GM19035 (cell line): ENCODE results near the gene TMSB4X.
"Not testable (repeated sequence)": the region's sequence is repeated elsewhere in the genome, so short reads cannot be mapped to it uniquely, and the experiment has no call there.

ENCODE experiments used
- ATAC-seq: cut with Tn5 transposase; IDR thresholded peaks from one replicate; pipeline ENCODE4 v1.9.1; 2021; ENCODE audit not compliant: unreplicated experiment

The TMSB4X gene

DNA sequence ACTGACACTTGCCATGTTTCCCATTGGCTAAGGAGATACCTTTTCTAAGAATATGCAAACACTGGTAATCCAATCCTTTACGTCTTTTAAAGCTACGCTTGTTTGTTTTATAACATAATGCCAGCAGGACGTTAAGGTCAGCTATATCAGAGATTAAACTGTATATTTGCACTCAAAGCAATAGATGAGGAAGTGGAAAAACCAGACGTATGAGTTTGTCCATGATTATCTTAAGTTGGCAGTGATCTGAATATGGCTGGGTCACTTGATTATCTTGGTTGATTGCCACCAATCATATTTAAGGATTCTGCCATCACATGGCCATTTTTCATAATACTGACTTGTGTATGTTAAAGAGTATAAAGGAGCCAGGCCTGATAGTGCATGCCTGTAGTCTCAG lies 19.4 kb downstream of the TMSB4X start:
- no peak for ATAC-seq

DNA sequence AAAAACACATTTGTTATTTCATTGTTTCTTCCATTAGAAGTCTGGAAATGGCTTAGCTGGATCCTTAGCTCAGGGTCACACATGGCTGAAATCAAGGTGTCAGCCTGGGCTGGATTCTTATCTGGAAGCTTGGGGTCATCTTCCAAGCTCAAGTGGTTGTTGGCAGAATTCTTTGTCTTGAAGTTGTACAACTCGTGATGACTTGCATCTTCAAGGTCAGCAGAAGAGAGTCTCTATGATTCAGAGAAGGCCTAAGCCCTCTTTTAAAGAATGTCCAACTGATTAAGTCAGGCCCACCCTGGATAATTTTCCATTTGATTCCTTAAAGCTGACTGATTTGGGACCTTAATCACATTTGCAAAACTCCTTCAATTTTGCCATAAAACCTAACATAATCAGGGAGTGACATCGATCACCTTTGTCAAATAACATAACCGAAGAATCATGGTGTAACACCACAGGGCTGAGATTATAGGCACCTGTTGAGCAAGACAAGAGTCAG lies 22.1 kb downstream of the TMSB4X start:
- ATAC-seq = no peak

GRCh38 chrX:12997906-12998687 lies 23.2 kb downstream of the TMSB4X start:
- ATAC-seq = no peak

DNA sequence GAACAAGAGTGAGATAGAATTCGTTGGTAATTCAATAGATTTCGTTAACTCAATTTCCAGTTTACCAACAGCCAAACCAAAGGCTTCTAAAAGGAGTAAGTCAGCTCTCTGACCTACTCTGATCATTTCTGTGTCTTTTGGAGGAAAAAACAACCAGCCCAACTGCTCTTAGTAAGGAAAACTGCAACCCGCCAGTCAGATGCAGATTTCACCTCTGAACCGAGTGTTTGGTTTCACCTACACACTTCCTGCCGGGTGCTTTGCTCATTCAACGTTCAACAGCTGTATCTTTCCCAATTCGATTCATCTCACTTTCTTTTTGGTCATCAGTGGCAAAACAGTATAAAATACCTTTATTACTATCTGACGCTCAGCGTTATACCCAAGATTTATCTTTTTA lies 24.5 kb downstream of the TMSB4X start:
- no peak for ATAC-seq

GRCh38 chrX:13000301-13000811 lies 25.4 kb downstream of the TMSB4X start:
- no peak for ATAC-seq

DNA sequence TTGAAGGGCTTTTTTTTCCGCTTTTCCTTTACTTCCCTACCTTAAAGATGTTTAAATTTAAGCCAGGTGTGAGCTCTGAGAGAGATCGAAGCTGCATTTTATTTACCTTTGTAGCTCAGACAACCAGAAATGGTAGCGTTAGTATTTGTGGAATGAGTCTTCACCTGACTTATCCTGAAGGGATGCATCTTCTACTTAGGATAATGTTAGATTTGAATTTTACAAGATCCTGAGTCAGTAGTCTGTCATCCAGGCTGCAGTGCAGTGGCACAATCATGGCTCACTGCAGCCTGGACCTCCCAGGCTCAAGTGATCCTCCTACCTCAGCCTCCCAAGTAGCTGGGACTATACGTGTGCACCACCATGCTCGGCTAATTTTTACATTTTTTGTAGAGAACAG lies 26.2 kb downstream of the TMSB4X start:
- no peak for ATAC-seq

- no peak for ATAC-seq
Measured at GRCh38 chrX:13001961-13002671, 27.2 kb downstream of the TMSB4X start.

GRCh38 chrX:13005661-13006473 lies 31.0 kb downstream of the TMSB4X start:
- ATAC-seq = peak; percentile 54

- ATAC-seq = no peak
Measured at GRCh38 chrX:13007519-13008188, 32.7 kb downstream of the TMSB4X start.

DNA sequence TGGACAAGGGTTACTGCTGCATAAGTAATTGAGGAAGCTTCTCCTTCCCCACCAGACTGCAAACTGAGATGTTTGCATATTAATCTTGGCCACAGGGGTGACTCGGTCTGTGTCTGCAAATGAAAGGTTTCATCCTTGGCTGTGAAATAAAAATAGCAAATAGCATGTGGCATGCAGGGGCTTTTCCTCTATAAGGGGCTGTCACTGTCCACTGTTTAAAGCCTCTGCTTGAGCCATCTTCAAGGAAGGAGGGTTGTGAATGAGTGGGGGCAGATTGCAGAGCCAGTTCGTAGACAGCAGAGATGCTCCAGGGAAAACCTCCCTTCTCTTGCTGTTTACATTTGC lies 33.3 kb downstream of the TMSB4X start:
- no peak for ATAC-seq

DNA sequence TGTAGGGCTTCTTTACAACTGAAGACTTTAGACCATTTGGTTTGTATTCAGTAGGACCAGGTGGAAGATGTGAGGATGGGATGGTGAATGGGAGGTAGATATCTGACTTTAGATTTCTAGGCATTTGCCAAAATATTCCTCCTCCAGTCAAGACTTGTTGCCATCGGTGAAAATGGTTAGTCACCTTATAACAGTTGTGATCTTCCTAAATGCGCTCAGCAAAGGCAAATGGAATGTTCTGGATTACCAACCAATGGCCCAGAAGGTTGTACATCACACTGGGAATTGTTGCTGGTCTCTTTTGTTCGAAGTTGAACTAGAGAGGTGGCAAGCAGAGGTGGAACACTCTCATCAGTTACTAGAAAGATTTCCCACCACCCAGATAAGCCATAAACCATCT lies 33.9 kb downstream of the TMSB4X start:
- ATAC-seq = no peak

- no peak for ATAC-seq
Measured at GRCh38 chrX:13009273-13009672, 34.4 kb downstream of the TMSB4X start.

- ATAC-seq = no peak
Measured at GRCh38 chrX:13009844-13010243, 34.9 kb downstream of the TMSB4X start.

DNA sequence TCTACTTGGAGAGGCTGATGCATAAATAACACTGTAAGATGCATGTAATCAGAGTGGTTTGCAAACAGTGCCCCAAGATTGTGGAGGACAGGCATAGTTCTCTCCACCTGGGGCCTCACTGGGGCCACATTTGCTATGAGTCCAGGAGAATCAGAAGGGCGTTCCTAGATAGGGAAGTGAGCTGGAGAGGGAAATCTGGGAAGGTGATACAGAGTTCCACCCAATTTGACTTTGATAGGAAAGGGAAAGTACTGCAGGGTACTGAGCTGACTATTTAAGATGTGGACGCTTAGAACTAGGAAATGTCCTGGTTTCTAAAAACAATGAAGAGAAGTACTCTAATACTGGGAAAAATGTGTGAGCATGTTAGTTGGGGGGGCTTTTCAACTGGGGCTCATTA lies 35.6 kb downstream of the TMSB4X start:
- ATAC-seq = no peak

DNA sequence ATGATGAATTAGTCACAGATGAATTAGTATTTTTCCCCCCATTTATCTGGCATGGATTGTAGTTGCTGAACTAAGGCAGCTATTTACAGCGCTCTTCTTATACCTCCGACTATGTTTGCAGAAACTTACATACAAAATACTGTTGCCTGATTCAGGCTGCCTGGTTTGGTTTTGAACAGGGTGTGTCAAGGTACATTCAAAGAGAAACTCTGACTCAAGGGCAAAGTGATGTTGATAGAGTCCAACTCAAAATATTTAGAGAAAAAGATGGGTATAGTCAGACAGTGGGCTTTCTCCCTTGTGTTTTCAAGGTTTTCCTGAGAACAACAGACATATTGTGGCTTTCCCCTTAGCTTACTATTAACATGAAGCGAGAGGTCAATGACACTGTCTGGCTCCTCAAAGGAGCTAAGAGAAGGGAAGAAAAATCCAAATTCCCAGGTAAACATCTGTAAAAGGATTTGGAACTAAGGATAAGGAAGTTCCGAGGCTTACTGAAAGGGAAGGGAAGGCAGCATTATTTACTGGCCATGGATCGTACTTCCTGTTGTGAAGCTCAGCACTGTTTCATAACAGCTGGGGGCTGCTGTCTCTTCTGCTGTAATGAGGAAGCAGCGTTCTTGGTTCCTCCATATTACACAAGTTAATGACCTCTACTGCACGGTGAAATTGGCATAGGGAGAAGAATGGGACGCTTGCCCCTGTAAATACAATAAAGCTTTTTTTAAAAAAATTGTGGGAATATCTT lies 38.6 kb downstream of the TMSB4X start:
- peak; percentile 89 for ATAC-seq

- peak; percentile 21 for ATAC-seq
Measured at GRCh38 chrX:13014111-13015096, 39.5 kb downstream of the TMSB4X start.

DNA sequence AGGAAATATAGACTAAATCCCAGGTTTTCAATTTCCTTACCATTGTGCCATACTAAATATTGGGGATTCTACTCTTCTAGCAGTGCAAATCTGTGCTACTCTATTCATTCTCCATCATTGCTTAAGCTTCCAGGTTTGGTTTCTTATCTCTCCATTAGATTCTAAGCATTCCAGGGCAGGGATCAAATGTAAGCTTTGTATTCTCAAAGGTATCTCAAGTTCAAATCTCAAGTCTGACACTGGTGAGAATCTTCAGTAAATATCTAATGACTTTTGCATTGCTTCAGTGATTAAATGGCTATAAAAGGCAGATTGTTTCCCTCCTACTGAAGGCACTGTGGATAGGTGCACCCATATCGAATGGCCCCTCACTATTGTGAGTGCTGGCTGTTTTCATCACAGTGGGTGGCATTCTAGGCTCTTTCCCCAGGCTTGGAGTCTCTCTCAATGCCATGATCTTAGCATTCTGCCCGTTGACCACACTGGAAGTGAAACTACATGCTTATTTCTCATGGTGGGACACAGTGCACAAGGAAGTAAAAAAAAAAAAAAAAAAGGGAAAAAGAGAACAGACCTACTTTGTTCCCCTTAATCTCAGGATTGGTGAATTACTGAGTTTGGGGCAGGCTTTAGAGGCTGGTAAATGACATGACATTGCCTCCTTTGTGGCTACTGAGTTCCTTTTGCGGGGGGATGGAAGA lies 40.8 kb downstream of the TMSB4X start:
- no peak for ATAC-seq

DNA sequence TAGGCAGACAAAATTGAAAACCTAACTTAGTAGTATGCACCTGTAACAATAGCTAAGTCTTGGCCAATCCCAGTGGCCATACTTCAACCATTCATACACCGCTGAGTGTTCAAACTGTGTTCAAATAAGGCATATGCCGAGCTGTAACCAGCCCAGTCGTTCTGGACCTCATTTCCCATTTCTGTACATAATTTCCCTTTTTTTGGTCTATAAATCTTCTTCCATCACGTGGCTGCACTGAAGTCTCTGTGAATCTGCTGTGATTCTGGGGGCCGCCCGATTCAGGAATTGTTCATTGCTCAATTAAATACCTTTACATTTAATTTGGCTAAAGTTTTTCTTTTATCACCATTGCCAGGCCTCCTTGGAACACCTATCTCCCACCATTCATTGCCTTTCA lies 41.8 kb downstream of the TMSB4X start:
- ATAC-seq = not testable (repeated sequence)
